RPMI8226 (cell line): ENCODE data around the gene SECTM1.

Experiments used
- DNase-seq: peaks from one replicate; pipeline ENCODE4 v3.0.0-alpha.2; 2015

Gene SECTM1

DNA sequence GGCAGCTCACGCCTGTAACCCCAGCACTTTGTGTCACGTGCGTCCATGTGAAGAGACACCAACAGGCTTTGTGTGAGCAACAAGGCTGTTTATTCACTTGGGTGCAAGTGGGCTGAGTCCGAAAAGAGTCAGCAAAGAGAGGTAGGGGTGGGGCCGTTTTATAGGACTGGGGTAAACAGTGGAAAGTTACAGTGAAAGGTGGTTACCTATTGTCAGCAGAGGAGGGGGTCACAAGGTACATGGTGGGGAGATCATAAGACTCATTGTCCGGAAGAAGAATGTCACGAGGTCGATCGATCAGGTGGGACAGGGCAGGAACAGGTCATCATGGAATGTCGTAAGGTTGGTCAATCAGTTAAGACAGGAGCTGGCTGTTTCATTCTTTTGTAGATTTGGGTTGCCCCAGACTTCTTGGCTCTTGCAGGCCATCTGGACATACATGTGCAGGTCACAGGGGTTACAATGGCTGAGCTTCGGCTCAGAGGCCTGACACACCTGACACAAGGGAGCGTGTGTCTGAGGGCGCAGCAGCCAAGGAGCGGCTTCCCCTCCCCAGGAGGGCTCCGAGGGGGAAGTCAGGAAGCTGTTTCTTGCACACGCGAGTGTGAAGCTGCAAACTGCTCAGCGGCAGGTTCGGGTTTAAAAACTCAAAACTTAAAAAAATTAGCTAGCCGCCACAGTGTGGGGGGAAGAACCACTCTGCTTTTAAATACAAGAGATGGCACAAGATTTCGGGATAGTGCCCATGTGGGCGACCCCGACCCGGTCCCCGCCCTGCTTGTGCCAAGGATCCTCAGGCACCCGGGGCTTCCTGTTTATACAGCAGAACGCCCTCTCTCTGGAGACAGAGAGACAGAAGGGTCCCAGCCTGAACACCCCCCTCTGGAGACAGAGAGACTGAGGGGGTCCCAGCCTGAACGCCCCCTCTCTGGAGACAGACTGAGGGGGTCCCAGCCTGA lies 13.1 kb upstream of the SECTM1 start:
- peak; percentile 27 for DNase-seq

DNA sequence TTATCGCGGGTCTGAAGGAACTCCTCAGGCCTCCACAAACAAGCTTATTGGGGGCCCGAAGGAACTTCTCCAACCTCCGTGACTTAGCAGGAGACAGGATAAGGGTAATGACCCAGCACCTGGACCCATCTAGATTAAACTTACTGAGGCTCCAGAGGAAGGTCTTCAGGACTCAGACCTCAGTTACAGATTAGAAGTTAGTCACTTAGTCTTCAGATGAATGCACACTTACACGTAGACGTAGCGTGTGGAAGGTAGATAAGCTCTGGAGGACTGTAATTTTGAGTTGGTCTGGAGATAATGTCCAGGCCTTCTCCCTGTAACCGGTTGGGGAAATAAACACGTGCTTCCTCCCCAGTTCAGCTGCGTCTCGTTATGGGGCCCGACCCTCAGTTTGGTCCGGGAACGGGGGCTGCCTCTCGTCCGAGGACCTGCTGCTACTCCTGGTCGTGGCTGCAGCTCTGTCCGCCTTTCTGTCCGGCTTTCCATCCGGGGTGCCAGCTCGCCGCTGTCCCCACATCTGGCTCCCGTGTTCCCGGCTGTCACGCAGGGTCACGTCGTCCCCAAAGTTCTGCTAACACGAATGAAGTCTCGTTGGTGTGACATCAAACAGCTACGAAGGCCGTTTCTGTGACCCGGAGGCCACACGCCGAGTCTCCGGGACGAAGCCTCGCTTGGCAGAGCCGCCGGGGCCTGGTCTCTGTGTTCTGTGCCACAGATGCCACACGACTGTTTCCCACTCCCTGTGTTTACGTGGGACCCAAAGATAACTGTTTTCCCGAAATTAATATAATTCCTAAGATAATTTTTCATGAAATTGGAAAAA lies 11.8 kb upstream of the SECTM1 start:
- no peak for DNase-seq

DNA sequence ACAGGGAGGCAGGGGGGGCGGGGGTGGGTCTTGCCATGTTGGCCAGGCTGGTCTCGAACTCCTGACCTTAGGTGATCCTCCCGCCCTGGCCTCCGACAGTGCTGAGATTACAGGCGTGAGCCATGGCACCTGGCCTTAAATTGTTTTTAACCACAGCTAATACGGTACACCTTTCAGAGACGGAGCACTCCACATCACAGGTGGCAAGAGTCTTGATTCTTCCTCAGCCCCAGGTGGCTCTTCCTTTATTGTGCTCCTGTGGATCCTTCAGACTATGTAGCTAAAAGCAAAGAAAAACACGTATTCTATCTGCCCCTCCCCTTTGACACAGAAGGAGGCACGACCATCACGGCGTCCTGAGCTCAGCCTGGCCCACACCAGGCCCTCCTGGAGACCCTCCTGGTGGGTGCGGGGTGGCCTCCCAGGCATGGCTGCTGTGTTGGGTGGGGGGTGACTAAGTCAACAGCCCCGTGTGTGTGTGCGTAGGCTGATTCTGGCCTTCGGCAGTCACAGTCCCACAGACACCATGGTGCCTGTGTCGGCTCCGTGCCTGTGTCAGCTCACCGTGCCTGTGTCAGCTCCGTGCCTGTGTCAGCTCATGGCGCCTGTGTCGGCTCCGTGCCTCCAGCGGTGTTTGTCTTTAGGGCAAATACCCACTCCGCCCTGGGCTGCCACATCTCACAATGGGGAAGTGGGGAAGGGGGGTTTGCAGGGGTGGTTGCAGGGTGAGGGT lies 10.8 kb upstream of the SECTM1 start:
- DNase-seq: peak; percentile 51

DNA sequence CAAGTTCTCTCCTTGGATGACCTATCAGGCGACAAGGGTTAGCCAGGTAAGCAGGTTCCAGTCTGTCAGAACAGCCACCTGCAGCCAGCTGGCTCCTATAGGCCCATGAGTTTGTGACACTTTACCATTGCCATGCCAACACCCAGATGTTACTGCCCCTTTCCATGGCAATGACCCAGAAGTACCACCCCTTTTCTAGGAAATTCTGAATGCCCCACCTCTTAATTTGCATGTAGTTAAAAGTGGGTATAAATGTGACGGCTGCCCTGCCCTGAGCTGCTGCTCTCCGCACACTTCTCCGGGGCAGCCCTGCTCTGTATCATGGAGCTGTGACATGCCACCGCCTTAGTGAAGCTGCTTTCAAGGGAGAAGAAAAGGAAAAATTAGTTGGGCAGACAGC lies 10.0 kb upstream of the SECTM1 start:
- DNase-seq: peak; percentile 61

DNA sequence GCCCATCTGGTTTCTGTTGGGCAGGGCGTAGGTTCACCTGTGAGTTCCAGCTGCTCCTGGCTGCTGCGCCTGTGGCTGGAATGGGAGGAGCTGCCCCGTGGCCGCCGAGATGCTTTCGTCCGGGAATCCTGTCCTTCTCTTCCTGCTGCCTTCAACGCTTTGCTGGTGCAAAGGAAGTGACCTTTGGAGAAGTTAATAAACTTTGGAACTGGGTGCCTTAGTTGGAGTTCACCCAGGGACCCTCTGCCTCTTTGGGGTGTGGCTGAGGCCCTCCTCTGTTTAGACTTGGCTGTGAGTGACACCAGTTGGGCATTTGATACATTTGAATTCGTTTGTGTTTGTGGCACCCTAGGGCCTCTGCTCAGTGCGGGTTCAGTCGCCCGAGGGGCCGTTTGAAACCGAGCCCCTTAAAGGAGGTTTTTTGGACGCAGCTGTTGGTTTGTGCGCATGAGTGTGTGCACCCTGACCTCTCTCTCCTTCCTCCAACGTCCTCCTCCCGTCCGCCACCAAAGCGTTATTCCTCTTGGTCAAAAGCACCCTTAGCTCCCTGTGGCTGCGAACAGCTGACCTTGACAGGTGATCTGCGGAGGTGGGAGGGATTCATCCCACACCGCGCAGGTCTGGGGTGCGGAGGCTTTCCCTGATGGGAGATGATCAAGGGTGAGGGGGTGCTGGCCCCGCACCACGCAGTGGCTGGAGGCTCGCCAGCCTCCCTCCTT lies 9.0 kb upstream of the SECTM1 start:
- no peak for DNase-seq

DNA sequence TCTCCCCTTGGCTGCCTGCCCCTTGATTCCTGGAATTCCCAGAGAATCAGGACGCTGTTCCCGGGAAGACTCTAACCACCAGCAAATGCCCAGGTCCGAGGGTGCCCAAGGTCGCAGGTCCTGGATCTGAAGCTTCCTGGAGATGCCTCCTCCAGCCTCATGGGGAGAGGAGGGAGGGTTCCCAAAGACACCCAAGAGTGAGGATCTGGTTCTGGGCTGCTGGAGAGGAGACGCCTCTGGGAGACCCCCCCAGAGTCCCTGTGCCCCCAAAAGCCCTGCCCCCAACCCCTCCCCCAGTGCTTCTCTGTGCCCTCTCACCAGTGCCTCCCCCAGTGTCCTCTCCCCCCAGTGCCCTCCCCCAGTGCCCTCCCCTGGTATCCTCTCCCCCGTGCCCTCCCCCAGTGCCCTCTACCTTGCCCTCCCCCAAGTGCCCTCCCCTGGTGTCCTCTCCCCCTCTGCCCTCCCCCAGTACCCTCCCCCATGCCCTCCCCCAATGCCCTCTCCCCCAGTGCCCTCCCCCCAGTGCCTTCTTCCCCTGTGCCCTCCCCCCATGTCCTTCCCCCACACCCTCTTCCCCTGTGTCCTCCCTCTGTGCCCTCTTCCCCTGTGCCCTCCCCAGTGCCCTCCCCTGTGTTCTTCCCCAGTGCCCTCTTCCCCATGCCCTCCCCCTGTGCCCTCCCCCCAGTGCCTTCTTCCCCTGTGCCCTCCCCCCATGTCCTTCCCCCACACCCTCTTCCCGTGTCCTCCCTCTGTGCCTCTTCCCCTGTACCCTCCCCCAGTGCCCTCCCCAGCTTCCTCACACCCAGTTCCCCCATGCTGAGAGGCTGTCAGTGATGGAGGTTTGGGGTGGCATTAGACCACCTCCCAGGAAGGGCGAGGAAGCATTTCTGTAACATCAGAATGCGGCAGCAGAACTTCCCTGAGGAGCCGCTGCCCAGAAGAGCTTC lies 6.3 kb upstream of the SECTM1 start:
- DNase-seq: no peak

DNA sequence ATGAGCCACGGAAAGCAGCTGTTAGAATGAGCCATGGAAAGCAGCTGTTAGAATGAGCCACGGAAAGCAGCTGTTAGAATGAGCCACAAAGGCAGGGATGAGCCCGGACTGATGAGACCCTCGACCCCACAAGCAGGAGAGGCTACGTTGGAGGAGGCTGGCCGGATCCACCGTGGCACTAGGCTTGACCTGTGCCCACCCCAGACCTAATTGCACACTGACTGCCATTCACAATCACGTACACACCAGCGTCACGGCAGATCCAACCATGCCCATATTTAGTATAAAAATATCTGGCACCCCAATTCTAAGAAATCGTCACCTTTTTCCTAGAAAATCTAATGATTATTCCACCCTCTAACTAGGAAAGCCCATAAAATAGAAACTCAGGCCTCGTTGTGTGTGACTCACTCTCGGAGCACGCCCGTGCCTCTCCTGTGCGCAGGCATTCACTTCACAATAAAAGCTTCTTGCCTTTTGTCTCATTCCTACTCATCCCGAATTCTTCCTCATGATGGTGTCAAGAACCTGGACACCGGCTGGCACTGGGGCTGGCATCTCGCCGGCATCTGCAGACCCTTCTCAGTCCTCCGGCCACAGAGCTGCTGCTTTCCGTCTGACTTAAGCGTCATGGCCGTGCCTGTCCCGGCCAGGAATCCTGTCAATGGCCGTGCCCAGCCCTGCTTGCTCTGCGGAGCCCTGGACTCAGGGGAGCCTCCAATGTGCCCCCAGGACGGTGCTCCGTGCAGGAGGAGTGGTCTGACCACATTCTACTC lies 5.5 kb upstream of the SECTM1 start:
- DNase-seq: no peak

DNA sequence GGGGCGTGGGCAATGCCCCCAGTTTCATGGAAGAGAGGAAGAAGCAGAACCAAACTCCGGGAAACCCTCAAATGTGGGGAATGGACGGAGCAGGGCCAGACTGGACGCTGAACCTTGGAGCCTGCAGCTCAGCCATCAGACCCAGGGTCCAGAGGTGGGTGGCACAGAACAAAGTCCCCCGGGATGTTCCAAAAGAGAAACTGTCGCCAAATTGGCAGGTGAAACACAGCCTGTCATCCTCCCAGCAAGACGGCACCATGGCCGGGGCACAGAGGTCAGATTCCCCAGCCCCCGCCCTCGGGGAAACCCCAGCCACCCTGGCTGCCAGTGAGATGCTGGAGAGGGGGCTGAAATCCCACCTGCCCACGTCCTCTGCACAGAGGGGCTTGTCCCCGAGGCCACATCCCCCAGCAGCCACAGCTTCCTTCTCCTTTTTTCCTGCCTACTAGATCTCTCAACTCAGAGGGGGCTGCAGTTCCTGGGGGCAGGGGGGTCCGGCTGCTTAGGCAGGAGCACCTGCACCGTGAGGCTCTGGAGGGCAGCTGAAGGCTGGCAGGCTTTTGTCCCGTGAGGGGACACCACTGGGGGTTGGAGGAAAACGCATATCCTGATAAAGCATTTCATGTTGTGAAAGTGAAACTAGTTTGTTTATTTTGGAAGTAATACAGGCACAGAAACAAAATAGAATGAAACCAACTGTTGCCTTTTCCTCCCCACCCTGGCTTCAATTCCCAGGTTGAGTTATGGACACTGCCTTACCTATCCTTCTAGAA lies 1.2 kb upstream of the SECTM1 start:
- DNase-seq: peak; percentile 85

DNA sequence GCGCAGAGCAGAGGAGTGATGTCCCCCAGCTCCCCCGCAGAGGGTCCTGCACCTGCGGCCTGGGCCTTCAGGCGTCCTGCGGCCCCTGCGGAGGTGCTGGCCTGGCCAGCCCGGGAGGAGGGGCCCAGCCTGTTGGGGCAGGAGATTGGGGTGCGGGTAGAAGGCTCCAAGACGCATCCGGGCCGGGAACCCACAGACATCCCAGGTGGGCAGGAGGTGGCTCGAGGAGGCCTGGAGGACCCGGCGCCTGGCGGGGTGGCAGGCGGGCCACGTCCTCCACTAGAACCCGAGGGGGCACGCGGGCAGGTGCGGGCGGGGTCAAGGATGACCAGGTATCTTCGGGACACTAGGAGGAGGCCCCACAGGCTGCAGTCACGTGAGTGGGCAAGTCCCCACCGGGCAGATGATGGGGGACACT lies 647 bp upstream of the SECTM1 start:
- DNase-seq: no peak

DNA sequence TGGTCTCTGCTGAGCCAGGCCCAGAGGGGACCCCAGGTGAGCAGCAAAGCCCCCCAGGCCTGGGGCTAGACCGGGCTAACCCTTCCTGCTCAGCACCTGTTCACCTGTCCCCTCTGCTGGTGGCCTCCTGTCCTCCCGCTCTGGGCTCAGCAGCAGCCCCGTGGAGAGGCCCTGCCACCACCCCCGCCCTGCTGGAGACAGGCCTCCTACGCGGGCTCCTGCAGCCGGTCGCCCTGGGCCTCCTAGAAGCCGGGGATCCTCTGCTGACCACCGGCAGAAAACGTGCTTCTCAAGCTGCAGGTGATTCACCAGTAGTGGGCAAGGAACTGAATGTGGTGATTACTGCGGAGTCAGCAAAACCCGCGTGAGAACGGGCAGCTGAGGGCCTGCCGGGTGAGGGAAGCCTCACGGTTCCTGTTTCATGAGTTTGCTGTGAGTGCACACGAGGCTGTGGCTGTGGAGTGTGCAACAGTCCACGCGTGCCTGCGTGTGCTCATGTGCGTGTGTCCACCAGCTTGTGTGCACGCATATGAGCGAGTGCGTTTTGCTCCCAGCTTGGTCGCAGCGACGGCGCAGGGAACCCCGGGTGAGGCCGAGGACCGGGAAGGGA lies 792 bp downstream of the SECTM1 start:
- peak; percentile 93 for DNase-seq

DNA sequence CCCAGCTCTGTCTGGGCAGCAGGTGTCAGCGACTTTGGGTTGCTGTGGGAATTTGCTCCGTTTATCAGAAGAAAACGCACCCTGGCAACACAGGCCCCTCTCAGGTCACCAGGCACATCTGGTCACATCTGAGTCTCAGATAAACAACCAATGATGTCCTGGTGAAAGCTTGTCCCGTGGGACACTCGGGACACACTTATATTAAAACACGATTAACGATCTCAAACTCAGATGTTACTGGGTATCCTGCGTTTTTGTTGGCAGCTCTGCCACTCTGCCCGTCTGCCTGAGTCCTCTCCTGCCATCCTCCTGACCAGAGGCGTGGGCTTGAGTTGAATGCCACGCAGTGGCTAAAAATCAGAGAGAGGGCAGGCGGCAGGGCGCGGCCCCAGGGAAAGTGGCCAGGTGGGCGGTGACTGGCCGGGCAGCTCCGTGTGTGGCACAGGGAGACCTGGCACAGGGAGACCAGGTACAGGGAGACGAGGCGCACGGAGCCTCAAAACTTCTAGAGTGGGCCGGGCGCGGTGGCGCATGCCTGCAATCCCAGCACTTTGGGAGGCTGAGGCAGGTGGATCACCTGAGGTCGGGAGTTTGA lies 2.1 kb downstream of the SECTM1 start:
- no peak for DNase-seq

DNA sequence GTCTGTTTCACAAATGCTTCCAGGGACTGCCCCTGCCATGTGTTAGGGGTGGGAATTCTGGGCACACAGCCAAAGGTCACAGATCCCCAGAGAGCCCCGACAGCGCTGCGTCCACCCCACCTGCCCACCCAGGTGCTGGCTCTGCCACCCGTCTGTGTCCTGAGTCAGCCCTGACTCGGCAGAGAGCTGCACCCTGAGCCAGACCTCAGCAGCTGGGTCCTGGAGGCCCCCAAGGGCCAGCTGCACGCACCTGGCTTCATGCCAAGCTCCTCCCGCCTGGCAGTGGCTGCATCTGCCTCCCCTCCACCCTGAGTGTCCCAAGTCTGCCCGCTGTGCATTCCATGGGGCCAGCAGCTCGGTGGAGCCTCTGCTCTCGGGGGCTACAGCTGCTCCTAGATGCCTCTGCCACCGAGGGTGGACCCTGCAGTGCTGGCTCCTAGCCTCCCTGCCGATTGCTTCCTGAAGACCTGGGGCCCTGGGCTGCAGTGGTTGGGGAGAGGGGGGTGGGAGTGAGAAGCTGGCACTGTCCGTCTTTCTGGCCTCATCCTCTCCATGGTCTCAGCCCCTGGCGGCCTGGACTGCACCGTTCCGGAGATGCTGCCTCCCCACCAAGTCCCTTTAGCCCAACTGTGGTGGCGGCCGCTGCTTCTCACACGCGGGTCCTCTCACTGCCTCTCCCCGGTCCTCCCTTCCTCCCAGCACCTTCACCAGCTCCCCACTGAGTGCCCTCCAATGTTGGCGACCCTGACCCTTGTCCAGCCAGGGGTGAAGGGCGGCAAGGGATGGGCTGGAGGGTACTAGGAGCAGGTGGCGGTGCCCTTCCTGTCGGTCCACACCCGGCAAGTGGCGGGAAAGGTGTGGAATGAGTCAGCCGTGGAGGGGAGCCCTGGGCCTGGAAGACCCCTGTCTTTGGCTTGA lies 3.0 kb downstream of the SECTM1 start:
- peak; percentile 98 for DNase-seq

DNA sequence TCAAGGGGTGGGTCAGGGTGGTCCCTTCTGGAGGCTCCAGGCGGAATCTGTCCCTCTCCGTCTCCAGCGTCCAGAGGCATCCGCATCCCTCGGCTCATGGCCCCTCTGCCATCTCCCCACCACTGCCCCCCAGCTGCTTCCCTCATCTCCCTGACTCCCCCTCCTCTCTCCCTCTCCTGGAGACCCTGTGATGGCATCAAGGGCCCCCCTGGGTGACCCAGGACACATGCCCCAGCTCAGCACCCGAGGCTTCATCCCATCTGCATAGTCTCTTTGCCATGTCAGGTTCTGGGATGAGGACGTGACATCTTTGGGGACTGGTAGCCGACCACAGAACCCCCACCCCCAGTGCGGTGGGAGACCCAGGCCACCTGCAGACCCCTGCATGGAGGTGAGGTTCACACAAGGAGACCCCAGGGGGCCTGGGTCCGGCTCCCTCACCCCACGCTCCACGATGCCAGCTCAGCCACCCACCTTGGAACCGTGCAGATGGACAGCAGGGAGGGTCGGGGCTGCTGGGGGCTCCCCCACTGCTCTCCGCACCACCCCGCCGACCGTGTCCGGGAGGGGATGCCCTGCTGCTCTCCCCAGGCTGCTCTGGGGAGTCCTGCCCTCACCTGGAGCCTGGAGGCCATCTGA lies 3.8 kb downstream of the SECTM1 start:
- DNase-seq: no peak

DNA sequence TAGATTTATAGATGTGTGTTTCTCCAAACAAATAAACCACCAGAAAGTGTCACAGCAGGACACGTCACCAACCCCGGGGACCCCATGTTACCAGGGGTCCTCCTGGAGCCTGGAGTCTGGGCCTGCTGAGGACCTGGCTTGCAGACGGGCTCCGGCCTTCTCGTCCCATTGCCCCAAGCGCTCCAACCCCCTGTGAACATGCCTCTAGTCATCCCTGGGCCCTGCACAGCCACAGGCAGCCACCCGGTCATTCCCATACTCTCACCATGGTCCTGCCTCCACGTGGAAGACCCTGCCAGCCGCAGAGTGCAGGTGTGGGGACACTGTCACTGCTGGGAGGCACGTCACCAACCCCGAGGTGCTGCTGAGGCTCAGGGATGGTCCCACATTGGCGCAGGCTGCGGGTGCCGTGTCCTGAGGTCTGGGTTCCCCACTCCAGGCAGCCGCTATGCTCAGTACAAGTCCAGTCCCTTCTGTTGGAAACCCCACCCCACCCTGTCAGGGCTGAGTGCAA lies 4.5 kb downstream of the SECTM1 start:
- no peak for DNase-seq

DNA sequence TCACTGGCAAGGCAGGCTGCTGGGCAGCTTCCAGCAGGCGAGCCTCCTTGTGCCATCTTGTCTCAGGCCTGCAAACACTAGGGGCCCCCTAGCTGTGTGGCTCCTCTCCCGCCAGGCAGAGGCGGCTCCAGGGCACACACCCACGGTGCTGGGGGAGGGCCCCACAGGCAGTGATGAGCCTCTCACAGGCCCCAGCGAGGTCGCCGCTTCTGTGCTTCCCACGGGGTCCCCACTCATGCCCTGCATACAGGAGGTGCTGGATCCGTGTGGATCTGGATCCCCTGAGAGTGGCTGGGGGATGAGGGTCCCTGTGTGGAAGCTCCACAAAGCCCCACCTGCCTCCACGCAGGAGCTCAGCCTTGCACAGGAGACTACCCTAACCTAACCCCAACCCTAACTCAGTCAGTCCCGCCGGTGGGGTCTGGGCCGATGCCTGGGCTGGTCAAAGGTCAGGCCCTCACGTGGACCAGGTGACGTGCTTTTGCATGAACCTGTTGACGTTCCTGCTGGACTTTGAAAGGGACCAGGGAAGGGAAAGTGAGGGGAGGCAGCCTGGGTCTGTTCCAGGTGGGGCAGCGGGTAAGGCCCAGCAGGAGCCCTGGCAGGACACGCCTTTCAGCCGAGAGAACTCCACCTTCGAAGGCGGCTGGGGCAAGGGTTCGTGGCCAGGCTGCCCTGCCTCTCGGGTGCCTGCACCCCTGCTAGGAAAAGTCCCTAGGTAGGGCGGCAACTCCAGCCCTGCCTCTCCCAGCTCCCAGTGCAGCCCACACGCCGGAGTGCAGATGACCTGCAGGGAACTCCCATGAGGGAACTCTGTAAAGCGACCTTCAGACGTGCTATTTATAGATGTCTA lies 5.2 kb downstream of the SECTM1 start:
- peak; percentile 38 for DNase-seq

DNA sequence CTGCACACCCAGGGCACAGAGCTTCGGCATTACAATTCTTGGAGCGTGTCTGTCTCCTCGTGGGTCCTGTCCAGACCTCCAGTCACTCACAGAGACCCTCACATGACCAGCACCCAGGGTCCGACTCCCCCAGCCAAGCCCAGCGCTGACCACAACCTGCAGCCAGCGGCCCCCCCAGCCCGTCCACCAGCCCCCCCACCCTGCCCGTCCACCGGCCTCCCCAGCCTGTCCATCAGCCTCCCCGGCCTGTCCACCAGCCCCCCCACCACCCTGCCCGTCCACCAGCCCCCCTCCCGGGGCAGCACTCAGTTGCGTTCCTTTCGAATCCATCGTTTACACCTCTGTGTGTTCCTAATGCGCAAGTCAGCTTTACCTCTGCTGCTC lies 5.8 kb downstream of the SECTM1 start:
- no peak for DNase-seq
